Nephron (organoid): ENCODE results near the gene PLXNA4.

ENCODE experiments used
- H3K27ac Mint-ChIP-seq, 3 experiments: 2 replicates each; pipeline ENCODE4 v1.8.0; 2020; ENCODE audit warnings: mixed read lengths in 3 of 3, mild to moderate bottlenecking in 2 of 3, moderate library complexity in 1 of 3
- H3K27me3 Mint-ChIP-seq: 2 replicates; pipeline ENCODE4 v1.8.0; 2021; ENCODE audit warnings: low read depth, mild to moderate bottlenecking, moderate library complexity, mixed read lengths
- H3K36me3 Mint-ChIP-seq: 2 replicates; pipeline ENCODE4 v1.8.0; 2020; ENCODE audit warnings: low read depth, mixed read lengths
- H3K4me1 Mint-ChIP-seq: 2 replicates; pipeline ENCODE4 v1.8.0; 2020; ENCODE audit warnings: mixed read lengths
- H3K4me3 Mint-ChIP-seq, 3 experiments: 2 replicates each; pipeline ENCODE4 v1.8.0; 2020; ENCODE audit warnings: mild to moderate bottlenecking in 3 of 3, mixed read lengths in 3 of 3, moderate library complexity in 2 of 3
- H3K9me3 Mint-ChIP-seq: 2 replicates; pipeline ENCODE4 v1.8.0; 2020; ENCODE audit warnings: mixed read lengths
- TF ChIP-seq, protein P1 (sequence below), 3 experiments: fragments of 200-600 bp; sonication (generic); IDR thresholded peaks; one replicate each; pipeline ENCODE4 v1.5.0; 2021; ENCODE audit warnings: antibody characterized with exemption in 3 of 3; ENCODE audit not compliant: unreplicated experiment in 3 of 3

Gene PLXNA4

GRCh38 chr7:132497098-132497497 lies 79.2 kb downstream of the PLXNA4 start:
- Mint-ChIP-seq H3K27me3 (peaks cover 32% of the 10 kb centered on the region), H3K4me1 (peaks cover 25% of the 10 kb centered on the region), H3K4me3 (no peak overlapping the region), H3K27ac (no peak overlapping the region), H3K9me3 (no peaks in the 10 kb centered on the region), H3K36me3 (no peaks in the 10 kb centered on the region)
- TF ChIP-seq, protein P1, sequence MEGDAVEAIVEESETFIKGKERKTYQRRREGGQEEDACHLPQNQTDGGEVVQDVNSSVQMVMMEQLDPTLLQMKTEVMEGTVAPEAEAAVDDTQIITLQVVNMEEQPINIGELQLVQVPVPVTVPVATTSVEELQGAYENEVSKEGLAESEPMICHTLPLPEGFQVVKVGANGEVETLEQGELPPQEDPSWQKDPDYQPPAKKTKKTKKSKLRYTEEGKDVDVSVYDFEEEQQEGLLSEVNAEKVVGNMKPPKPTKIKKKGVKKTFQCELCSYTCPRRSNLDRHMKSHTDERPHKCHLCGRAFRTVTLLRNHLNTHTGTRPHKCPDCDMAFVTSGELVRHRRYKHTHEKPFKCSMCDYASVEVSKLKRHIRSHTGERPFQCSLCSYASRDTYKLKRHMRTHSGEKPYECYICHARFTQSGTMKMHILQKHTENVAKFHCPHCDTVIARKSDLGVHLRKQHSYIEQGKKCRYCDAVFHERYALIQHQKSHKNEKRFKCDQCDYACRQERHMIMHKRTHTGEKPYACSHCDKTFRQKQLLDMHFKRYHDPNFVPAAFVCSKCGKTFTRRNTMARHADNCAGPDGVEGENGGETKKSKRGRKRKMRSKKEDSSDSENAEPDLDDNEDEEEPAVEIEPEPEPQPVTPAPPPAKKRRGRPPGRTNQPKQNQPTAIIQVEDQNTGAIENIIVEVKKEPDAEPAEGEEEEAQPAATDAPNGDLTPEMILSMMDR (IDR thresholded peaks at IDR 0.05; ENCODE audit: unreplicated experiment in 3 of 3), result no peak

DNA sequence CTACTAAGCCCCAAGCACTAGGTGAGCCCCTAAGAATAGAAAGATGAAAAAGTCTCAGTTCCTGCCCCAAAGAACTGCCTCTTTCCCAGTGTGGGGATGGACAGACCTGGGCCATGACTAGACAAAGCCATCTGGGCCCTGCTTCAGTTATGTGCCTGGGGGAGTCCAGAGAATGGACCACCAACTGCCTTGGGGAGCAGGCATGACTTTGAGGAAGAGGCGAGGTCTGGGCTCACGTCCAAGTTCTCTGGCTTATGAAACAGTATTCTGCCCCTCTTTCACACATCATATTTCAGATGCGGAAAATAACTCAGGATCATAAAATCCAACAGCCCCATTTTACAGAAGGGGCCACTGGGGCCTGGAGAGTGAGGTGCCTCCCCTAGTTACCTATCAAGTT lies 80.3 kb downstream of the PLXNA4 start:
- Mint-ChIP-seq H3K9me3 (no peaks in the 10 kb centered on the region), H3K4me1 (peaks cover 23% of the 10 kb centered on the region), H3K4me3 (no peak overlapping the region), H3K27me3 (peaks cover 28% of the 10 kb centered on the region), H3K36me3 (no peaks in the 10 kb centered on the region), H3K27ac (no peak overlapping the region)
- TF ChIP-seq, protein P1 (IDR thresholded peaks at IDR 0.05; ENCODE audit: unreplicated experiment in 3 of 3), result no peak

DNA sequence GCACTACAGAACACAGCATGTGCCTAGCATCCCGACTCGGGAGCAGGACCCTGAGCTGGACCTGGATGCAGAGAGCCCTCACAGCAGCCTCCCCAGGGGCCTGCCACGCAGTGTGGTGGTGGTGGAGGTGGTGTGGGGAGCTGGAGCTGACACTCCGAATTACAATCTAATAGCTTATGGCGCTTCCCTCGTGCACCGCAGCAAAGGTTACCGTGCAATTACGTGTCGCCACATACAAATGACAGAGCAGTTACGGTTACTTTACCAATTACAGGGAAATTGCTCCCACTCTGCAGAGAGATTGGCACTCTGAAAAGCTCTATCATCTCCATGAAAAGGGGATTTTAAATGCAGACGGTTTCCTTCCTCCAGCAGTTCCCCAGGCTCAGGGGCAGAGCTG lies 81.8 kb downstream of the PLXNA4 start:
- Mint-ChIP-seq H3K4me1 (peaks cover 20% of the 10 kb centered on the region), H3K27me3 (peaks cover 29% of the 10 kb centered on the region), H3K9me3 (no peaks in the 10 kb centered on the region), H3K4me3 (no peak overlapping the region), H3K36me3 (no peaks in the 10 kb centered on the region), H3K27ac (no peak overlapping the region)
- TF ChIP-seq, protein P1 (IDR thresholded peaks at IDR 0.05; ENCODE audit: unreplicated experiment in 3 of 3), result no peak

- peaks cover 26% of the 10 kb centered on the region for H3K4me1 Mint-ChIP-seq
- peak overlapping the region in 1 of 3 experiments; percentile 35 for H3K27ac Mint-ChIP-seq
- peaks cover 35% of the 10 kb centered on the region for H3K27me3 Mint-ChIP-seq
- H3K36me3 Mint-ChIP-seq, result peaks cover 6% of the 10 kb centered on the region
- no peak overlapping the region for H3K4me3 Mint-ChIP-seq
- no peaks in the 10 kb centered on the region for H3K9me3 Mint-ChIP-seq
- TF ChIP-seq, protein P1 (IDR thresholded peaks at IDR 0.05; ENCODE audit: unreplicated experiment in 3 of 3), result no peak
Observed at GRCh38 chr7:132492823-132493445, 83.3 kb downstream of the PLXNA4 start.

DNA sequence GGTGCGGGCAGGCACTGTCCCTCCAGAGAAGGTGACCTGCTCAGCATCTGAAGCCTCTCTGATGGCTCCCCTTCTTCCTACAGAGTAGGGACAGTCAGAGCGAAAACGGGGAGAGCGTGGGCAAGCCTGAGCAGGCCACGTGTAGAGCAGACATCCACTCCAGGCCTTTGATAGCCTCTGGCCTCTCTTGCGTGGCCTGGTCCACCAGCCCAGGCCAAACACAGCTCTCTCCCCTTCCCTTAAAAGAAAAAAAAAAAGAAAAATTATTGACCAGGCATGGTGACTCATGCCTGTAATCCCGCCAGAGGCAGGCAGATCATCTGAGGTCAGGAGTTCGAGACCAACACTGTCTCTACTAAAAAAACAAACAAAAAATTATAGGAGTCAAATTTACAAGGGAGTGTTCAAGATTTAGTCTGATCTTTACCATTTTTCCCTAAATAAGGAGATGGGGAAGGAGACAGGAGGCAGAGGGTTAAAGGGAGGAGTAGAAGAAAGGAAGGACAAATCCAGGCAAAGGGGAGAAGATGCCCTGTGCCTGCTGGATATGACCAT lies 84.8 kb downstream of the PLXNA4 start:
- Mint-ChIP-seq H3K9me3 (no peaks in the 10 kb centered on the region), H3K27me3 (peaks cover 36% of the 10 kb centered on the region), H3K4me1 (peaks cover 33% of the 10 kb centered on the region), H3K4me3 (no peak overlapping the region), H3K27ac (no peak overlapping the region), H3K36me3 (peaks cover 6% of the 10 kb centered on the region)
- TF ChIP-seq, protein P1 (IDR thresholded peaks at IDR 0.05; ENCODE audit: unreplicated experiment in 3 of 3), result no peak

- Mint-ChIP-seq H3K4me1 (peaks cover 43% of the 10 kb centered on the region), H3K36me3 (peaks cover 6% of the 10 kb centered on the region), H3K9me3 (no peaks in the 10 kb centered on the region), H3K4me3 (no peak overlapping the region), H3K27me3 (peaks cover 41% of the 10 kb centered on the region), H3K27ac (no peak overlapping the region)
- TF ChIP-seq, protein P1 (IDR thresholded peaks at IDR 0.05; ENCODE audit: unreplicated experiment in 3 of 3), result no peak
Observed at GRCh38 chr7:132490474-132490873, 85.8 kb downstream of the PLXNA4 start.
